Adrenal gland (tissue), 12 donors: ENCODE data around the gene SNN. TPM values are rescaled to one million over a fixed set of nuclear protein-coding genes. Genes with fewer than 3 reads are reported as not detected.
A peak's percentile ranks its signal among the peaks of the same experiment; 100 is the strongest.

Experiments
- DNase-seq, 7 donors: peaks; one replicate each; pipeline ENCODE4 v3.0.0-alpha.2; 2019 to 2020
- H3K27ac ChIP-seq, 5 donors: fragments of 200-600 bp; sonication (generic) in 4 of 5; 1 replicate in 3 of 5; 2 replicates in 2 of 5; pipeline versions ENCODE4 v1.5.1 to v1.8.0; 2016 to 2020; ENCODE audit warnings: mild to moderate bottlenecking in 1 of 5
- H3K27me3 ChIP-seq: fragments of 200-600 bp; 2 replicates; pipeline ENCODE4 v1.8.0; 2021
- H3K36me3 ChIP-seq, 2 donors: fragments of 200-600 bp; replicated peaks in 1 of 2; 1 replicate in 1 of 2; 2 replicates in 1 of 2; pipeline versions ENCODE4 v1.5.1 to v1.8.0; 2018 to 2022
- H3K4me1 ChIP-seq, 2 donors: fragments of 200-600 bp; replicated peaks in 1 of 2; 1 replicate in 1 of 2; 2 replicates in 1 of 2; pipeline versions ENCODE4 v1.5.1 to v1.8.0; 2018 to 2021
- H3K4me3 ChIP-seq, 4 donors: fragments of 200-600 bp; sonication (generic) in 3 of 4; one replicate each; pipeline ENCODE4 v1.5.1; 2016 to 2018
- H3K9me3 ChIP-seq, 3 donors: fragments of 200-600 bp; sonication (generic) in 1 of 3; replicated peaks in 1 of 3; 1 replicate in 2 of 3; 2 replicates in 1 of 3; pipeline versions ENCODE4 v1.5.1 to v1.8.0; 2016 to 2021
- POLR2A ChIP-seq, 2 donors: fragments of 450-650 bp; IDR thresholded peaks; one replicate each; pipeline ENCODE4 v1.6.1; 2017; ENCODE audit warnings: antibody characterized with exemption in 2 of 2, mild to moderate bottlenecking in 2 of 2, moderate library complexity in 1 of 2
- WGBS, 4 donors: extraction: QIAGEN DNeasy Blood & Tissue Kit in 2 of 4; methylation state at CpG; one replicate each; pipeline versions ENCODE4 v1.1.5 to v1.1.7; 2013 to 2017; 5-methylcytosine and 5-hydroxymethylcytosine counted together
- intact Hi-C, 2 donors: fragments of 100-400 bp; cut with DNase I; formaldehyde crosslinking; loops; one replicate each; pipeline versions ENCODE4 v1.14.1 to v1.15.0; 2022 to 2023
- polyA plus RNA-seq, 3 donors: library from polyadenylated mRNA; stranded (reverse); fragments of 200-250 nt in 2 of 3; fragments of 350-450 nt in 1 of 3; fragmentation: Illumina TruSeq in 1 of 3; extraction: RNeasy Lipid Tissue Mini Kit (QIAGEN cat#74804) in 1 of 3; gene quantifications; one replicate each; pipeline ENCODE4 v1.2.3, GENCODE V29; 2013 to 2014
- total RNA-seq, 9 donors: library from RNA; depleted of rRNA in 4 of 9; stranded (reverse); fragments of >200 nt in 4 of 9; fragments of 120-200 nt in 1 of 9; fragmentation: NEBNext Ultra II Directional in 1 of 9; extraction: Animal tissue kit (Norgen Biotek cat#: 25700) in 1 of 9; gene quantifications; one replicate each; pipeline versions ENCODE4 v1.1.0 to v1.2.4, GENCODE V29; 2013 to 2023
- TF ChIP-seq, protein P1 (sequence below), 6 experiments: fragments of 450-650 bp in 4 of 6; fragments of 200-600 bp in 2 of 6; sonication (generic) in 1 of 6; IDR thresholded peaks; 1 replicate in 5 of 6; 2 replicates in 1 of 6; pipeline versions ENCODE4 v1.5.1 to v1.8.0; 2016 to 2021; ENCODE audit warnings: antibody characterized with exemption in 6 of 6, mild to moderate bottlenecking in 2 of 6, moderate library complexity in 1 of 6
- donor health status: healthy with polysubstance abuse.
- donor health status: Bipolar disorder and iron deficiency.
- donor health status: DM: yes; HTN: yes; CAD: no.
- donor health status: DM: no; HTN: no; CAD: no.
- donor health status: DM: no; HTN: no; CAD: no.
- donor health status: DM: yes; HTN: yes; CAD: no.

Gene SNN
- total and polyA plus RNA-seq, 12 donors: 10.5 to 94.7 (median 39.3) TPM

DNA sequence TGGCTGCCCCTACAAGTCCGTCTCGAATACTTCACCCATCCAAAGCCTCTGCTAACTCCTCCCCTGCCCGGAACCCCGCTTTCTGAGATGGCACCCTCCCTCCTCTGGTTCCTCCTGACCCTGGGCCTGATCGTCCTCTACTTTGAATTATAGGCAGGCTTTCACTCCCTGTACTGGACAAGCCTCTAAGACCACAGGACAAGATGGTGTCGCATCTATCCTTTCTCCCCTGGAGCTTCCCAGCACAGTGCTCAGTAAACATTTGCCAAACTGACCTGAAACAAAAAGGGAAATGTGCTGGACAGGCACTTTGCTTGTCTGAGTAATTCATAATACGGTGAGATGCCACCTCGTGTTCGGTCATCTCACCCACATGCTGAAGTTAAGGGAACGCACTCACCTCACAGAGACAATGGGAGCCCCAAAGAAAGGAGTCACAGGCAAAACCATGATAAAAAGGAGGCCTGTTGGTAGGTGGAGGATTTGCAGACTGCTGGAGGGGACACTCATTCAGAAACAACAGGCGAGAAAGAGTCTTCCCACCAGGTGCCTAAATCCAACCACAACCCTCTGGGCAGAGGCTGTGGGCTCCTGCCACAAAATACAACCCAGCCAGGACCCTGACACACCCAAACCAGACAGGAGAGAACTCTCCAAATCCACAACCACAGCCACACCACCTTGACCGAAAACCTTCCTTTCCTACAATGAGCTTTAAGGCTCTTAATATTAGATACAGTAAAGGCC, 28.2 kb downstream of the SNN start:
- Histone ChIP-seq H3K9me3 (no peaks in the 10 kb centered on the region), H3K27me3 (no peaks in the 10 kb centered on the region), H3K36me3 (peaks cover 0 to 58% of the 10 kb centered on the region in 2 donors), H3K4me1 (peaks cover 0 to 8% of the 10 kb centered on the region in 2 donors), H3K27ac (no peak overlapping the region), H3K4me3 (no peak overlapping the region)
- intact Hi-C loops: no loop called here
- TF ChIP-seq, protein P1, sequence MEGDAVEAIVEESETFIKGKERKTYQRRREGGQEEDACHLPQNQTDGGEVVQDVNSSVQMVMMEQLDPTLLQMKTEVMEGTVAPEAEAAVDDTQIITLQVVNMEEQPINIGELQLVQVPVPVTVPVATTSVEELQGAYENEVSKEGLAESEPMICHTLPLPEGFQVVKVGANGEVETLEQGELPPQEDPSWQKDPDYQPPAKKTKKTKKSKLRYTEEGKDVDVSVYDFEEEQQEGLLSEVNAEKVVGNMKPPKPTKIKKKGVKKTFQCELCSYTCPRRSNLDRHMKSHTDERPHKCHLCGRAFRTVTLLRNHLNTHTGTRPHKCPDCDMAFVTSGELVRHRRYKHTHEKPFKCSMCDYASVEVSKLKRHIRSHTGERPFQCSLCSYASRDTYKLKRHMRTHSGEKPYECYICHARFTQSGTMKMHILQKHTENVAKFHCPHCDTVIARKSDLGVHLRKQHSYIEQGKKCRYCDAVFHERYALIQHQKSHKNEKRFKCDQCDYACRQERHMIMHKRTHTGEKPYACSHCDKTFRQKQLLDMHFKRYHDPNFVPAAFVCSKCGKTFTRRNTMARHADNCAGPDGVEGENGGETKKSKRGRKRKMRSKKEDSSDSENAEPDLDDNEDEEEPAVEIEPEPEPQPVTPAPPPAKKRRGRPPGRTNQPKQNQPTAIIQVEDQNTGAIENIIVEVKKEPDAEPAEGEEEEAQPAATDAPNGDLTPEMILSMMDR (IDR thresholded peaks at IDR 0.05): no peak
- no peak for TF ChIP-seq POLR2A (IDR thresholded peaks at IDR 0.05)
- peak in 1 of 7 donors; percentile 14 for DNase-seq
- WGBS, 4 donors: 92 to 95% (median 93%) methylated on average over 12 of the region's 12 CpGs

GRCh38 chr16:11697319-11697718, 29.1 kb downstream of the SNN start:
- H3K9me3 ChIP-seq: no peaks in the 10 kb centered on the region
- TF ChIP-seq, protein P1 (IDR thresholded peaks at IDR 0.05): no peak
- no peak for TF ChIP-seq POLR2A (IDR thresholded peaks at IDR 0.05)
- H3K4me1 ChIP-seq: peaks cover 0 to 8% of the 10 kb centered on the region in 2 donors
- intact Hi-C loops: no loop called here
- peak overlapping the region in 1 of 5 donors; percentile 6 for H3K27ac ChIP-seq
- no peak for DNase-seq
- H3K36me3 ChIP-seq: peaks cover 0 to 50% of the 10 kb centered on the region in 2 donors
- WGBS, 4 donors: 92 to 96% (median 95%) methylated on average over 10 to 12 of the region's 12 CpGs
- no peak overlapping the region for H3K4me3 ChIP-seq
- H3K27me3 ChIP-seq: no peaks in the 10 kb centered on the region

- 47 to 57% (median 52%) methylated on average over 7 of the region's 7 CpGs for WGBS, 4 donors
- Histone ChIP-seq H3K27ac (peak overlapping the region in 2 of 5 donors; percentile 6 to 25), H3K9me3 (no peaks in the 10 kb centered on the region), H3K36me3 (peaks cover 0 to 48% of the 10 kb centered on the region in 2 donors), H3K4me1 (peaks cover 0 to 8% of the 10 kb centered on the region in 2 donors), H3K27me3 (no peaks in the 10 kb centered on the region), H3K4me3 (no peak overlapping the region)
- no peak for TF ChIP-seq POLR2A (IDR thresholded peaks at IDR 0.05)
- TF ChIP-seq, protein P1 (IDR thresholded peaks at IDR 0.05): peak in 1 of 6 experiments; percentile 27
- intact Hi-C loops: no loop called here
- peak in 3 of 7 donors; percentile 57 to 68 (median 59) for DNase-seq
Measured at GRCh38 chr16:11698271-11698689, 30.0 kb downstream of the SNN start.

DNA sequence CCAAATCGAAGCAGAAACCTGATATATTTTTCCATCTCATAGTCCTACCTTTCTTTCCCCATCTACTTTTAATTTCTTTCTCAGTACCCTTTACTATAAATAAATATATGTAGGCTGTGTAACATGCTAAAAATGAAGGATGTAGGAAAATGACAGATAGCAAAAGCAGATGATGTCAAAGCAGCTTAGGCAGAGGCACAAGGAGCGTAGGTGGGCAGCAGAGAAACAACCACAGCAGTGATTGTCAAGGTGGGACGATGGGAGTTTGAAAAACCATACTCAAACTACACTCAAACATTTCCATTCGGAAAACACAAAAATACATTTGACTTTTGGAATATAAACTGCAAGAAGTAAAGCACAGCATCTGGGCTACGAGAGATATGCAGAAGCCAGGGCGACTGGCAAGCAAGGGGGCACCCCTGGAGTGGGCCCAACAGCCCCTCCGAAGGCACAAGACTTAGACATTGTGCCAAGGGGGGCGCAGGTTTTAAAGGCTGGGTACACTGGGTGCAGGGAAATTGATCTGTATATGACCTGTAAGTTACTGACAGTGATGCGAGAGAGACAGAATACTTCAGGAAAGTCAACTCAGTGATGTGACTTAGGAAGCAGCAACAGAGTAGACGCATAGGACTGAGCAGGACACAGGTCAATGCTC, 31.1 kb downstream of the SNN start:
- H3K4me3 ChIP-seq: no peak overlapping the region
- H3K36me3 ChIP-seq: peaks cover 0 to 45% of the 10 kb centered on the region in 2 donors
- peak overlapping the region in 1 of 5 donors; percentile 1 for H3K27ac ChIP-seq
- peaks cover 0 to 13% of the 10 kb centered on the region in 2 donors for H3K4me1 ChIP-seq
- DNase-seq: no peak
- TF ChIP-seq POLR2A (IDR thresholded peaks at IDR 0.05): no peak
- TF ChIP-seq, protein P1 (IDR thresholded peaks at IDR 0.05): no peak
- no peaks in the 10 kb centered on the region for H3K27me3 ChIP-seq
- 86 to 95% (median 91%) methylated on average over 10 of the region's 10 CpGs for WGBS, 4 donors
- intact Hi-C loops: no loop called here
- no peaks in the 10 kb centered on the region for H3K9me3 ChIP-seq
